Measurements from ENCODE around the gene TUBGCP3.

Gene TUBGCP3

GRCh38 chr13:112465251-112466131, 122.5 kb downstream of the TUBGCP3 start:
- TF ChIP-seq CTCF (IDR thresholded peaks at IDR 0.05; ENCODE audit: extremely low read depth, missing control alignments): no peak
- DNase-seq (ENCODE audit: low spot score): no peak

- DNase-seq (ENCODE audit: low spot score): no peak
- no peak for TF ChIP-seq CTCF (IDR thresholded peaks at IDR 0.05; ENCODE audit: extremely low read depth, missing control alignments)
Observed at GRCh38 chr13:112464720-112465119, 123.2 kb downstream of the TUBGCP3 start.

- no peak for DNase-seq (ENCODE audit: low spot score)
- no peak for TF ChIP-seq CTCF (IDR thresholded peaks at IDR 0.05; ENCODE audit: extremely low read depth, missing control alignments)
Observed at GRCh38 chr13:112462408-112462807, 125.5 kb downstream of the TUBGCP3 start.

GRCh38 chr13:112457485-112457884, 130.5 kb downstream of the TUBGCP3 start:
- no peak for DNase-seq (ENCODE audit: low spot score)
- TF ChIP-seq CTCF (IDR thresholded peaks at IDR 0.05; ENCODE audit: extremely low read depth, missing control alignments): no peak

- TF ChIP-seq CTCF (IDR thresholded peaks at IDR 0.05; ENCODE audit: extremely low read depth, missing control alignments): no peak
- no peak for DNase-seq (ENCODE audit: low spot score)
Observed at GRCh38 chr13:112457081-112457480, 130.9 kb downstream of the TUBGCP3 start.

GRCh38 chr13:112456138-112457056, 131.6 kb downstream of the TUBGCP3 start:
- no peak for DNase-seq (ENCODE audit: low spot score)
- TF ChIP-seq CTCF (IDR thresholded peaks at IDR 0.05; ENCODE audit: extremely low read depth, missing control alignments): no peak
